Lung (tissue), 12 donors: ENCODE measurements around the gene GBX2. TPM values are rescaled to one million over a fixed set of nuclear protein-coding genes. Genes with fewer than 3 reads are reported as not detected.

Source experiments
- ATAC-seq: fragments of 200-7000 bp; cut with Tn5 transposase; one replicate; pipeline ENCODE4 v1.9.1; 2020; ENCODE audit warnings: moderate number of reproducible peaks; ENCODE audit not compliant: insufficient read depth, low FRiP score
- DNase-seq, 3 donors: peaks; one replicate each; pipeline ENCODE4 v3.0.0-alpha.2; 2013 to 2017
- H3K27ac ChIP-seq, 2 donors: one replicate each; pipeline ENCODE4 v1.5.1; 2013; ENCODE audit warnings: mild to moderate bottlenecking in 2 of 2, moderate library complexity in 2 of 2, control low read depth in 1 of 2, inconsistent platforms in 1 of 2, low read depth in 1 of 2, low read length in 1 of 2
- H3K27me3 ChIP-seq, 3 donors: one replicate each; pipeline ENCODE4 v1.5.1; 2013; ENCODE audit warnings: low read length in 2 of 3; ENCODE audit not compliant: control insufficient read depth in 3 of 3, insufficient read depth in 3 of 3
- H3K36me3 ChIP-seq, 4 donors: one replicate each; pipeline ENCODE4 v1.5.1; 2013; ENCODE audit warnings: low read length in 4 of 4, mild to moderate bottlenecking in 1 of 4, moderate library complexity in 1 of 4; ENCODE audit not compliant: control insufficient read depth in 4 of 4, insufficient read depth in 4 of 4
- H3K4me1 ChIP-seq, 5 donors: one replicate each; pipeline ENCODE4 v1.5.1; 2013; ENCODE audit warnings: low read length in 5 of 5, mild to moderate bottlenecking in 2 of 5, moderate library complexity in 1 of 5; ENCODE audit not compliant: control insufficient read depth in 5 of 5, insufficient read depth in 5 of 5
- H3K4me3 ChIP-seq: one replicate; pipeline ENCODE4 v1.5.1; 2013; ENCODE audit warnings: mild to moderate bottlenecking, control low read depth, moderate library complexity
- H3K9ac ChIP-seq, 2 donors: one replicate each; pipeline ENCODE4 v1.5.1; 2013; ENCODE audit warnings: low read length in 2 of 2, control low read depth in 1 of 2; ENCODE audit not compliant: insufficient read depth in 1 of 2
- H3K9me3 ChIP-seq, 4 donors: one replicate each; pipeline ENCODE4 v1.5.1; 2013; ENCODE audit warnings: low read length in 3 of 4, mild to moderate bottlenecking in 1 of 4, moderate library complexity in 1 of 4; ENCODE audit not compliant: control insufficient read depth in 4 of 4, insufficient read depth in 3 of 4
- CTCF ChIP-seq: IDR thresholded peaks from 2 replicates; pipeline ENCODE4 v1.5.1; 2012; ENCODE audit warnings: mild to moderate bottlenecking; ENCODE audit errors: control extremely low read depth, extremely low read depth
- WGBS, 2 donors: extraction: QIAGEN DNeasy Blood & Tissue Kit; methylation state at CpG; one replicate each; pipeline ENCODE4 v1.1.7; 2013; 5-methylcytosine and 5-hydroxymethylcytosine counted together
- polyA plus RNA-seq, 2 donors: library from polyadenylated mRNA; stranded (reverse); fragments of 200-250 nt; gene quantifications; one replicate each; pipeline ENCODE4 v1.2.1, GENCODE V29; 2013
- total RNA-seq, 2 donors: library from RNA; depleted of rRNA in 1 of 2; stranded (reverse); fragments of >200 nt in 1 of 2; gene quantifications; one replicate each; pipeline ENCODE4 v1.2.1, GENCODE V29; 2014 to 2021
- donor health status: control.
- donor health status: control.
- donor health status: Bipolar disorder and iron deficiency.
- donor health status: healthy.
- donor health status: DM: yes; HTN: yes; CAD: no.

The GBX2 gene
- total and polyA plus RNA-seq, 4 donors: 0.17 TPM; not detected in 3

GRCh38 chr2:236204953-236205352, 36.8 kb upstream of the GBX2 start:
- no peaks in the 10 kb centered on the region for H3K36me3 ChIP-seq
- H3K27me3 ChIP-seq: peaks cover 0 to 6% (median 0%) of the 10 kb centered on the region in 3 donors
- no peak overlapping the region for H3K27ac ChIP-seq
- no peaks in the 10 kb centered on the region for H3K4me1 ChIP-seq
- TF ChIP-seq CTCF: no peak
- WGBS, 2 donors: 94 to 97% methylated on average over 5 of the region's 5 CpGs
- no peak overlapping the region for H3K9ac ChIP-seq
- peaks cover 0 to 11% (median 5%) of the 10 kb centered on the region in 4 donors for H3K9me3 ChIP-seq
- ATAC-seq: no peak
- H3K4me3 ChIP-seq: no peak overlapping the region
- DNase-seq: no peak

- Histone ChIP-seq H3K27ac (no peak overlapping the region), H3K9me3 (peaks cover 0 to 8% (median 2%) of the 10 kb centered on the region in 4 donors), H3K4me3 (no peak overlapping the region), H3K4me1 (no peaks in the 10 kb centered on the region), H3K9ac (no peak overlapping the region), H3K27me3 (peaks cover 0 to 4% (median 0%) of the 10 kb centered on the region in 3 donors), H3K36me3 (no peaks in the 10 kb centered on the region)
- DNase-seq (no peak), ATAC-seq (no peak)
- no peak for TF ChIP-seq CTCF
- 65 to 77% methylated on average over 7 of the region's 7 CpGs for WGBS, 2 donors
Observed at GRCh38 chr2:236200378-236200777, 32.2 kb upstream of the GBX2 start.

- DNase-seq: no peak
Observed at GRCh38 chr2:236196366-236196765, 28.2 kb upstream of the GBX2 start.

More at GRCh38 chr2:236196366-236196765, 28.2 kb upstream of the GBX2 start:
- no peaks in the 10 kb centered on the region for H3K9me3 ChIP-seq
- no peak overlapping the region for H3K9ac ChIP-seq
- WGBS, 2 donors: 70 to 78% methylated on average over 7 of the region's 7 CpGs
- peaks cover 0 to 4% (median 0%) of the 10 kb centered on the region in 3 donors for H3K27me3 ChIP-seq
- H3K27ac ChIP-seq: no peak overlapping the region
- TF ChIP-seq CTCF: no peak
- H3K4me3 ChIP-seq: no peak overlapping the region
- no peaks in the 10 kb centered on the region for H3K36me3 ChIP-seq
- H3K4me1 ChIP-seq: no peaks in the 10 kb centered on the region
- ATAC-seq: peak; percentile 27
